ENCODE results near the gene NOP14.
"Not testable (repeated sequence)": the region's sequence is repeated elsewhere in the genome, so short reads cannot be mapped to it uniquely, and the experiment has no call there.

The NOP14 gene

GRCh38 chr4:2942037-2942531 lies 21.1 kb downstream of the NOP14 start:
- no peak for DNase-seq

- DNase-seq = no peak
Observed at GRCh38 chr4:2941138-2942036, 21.8 kb downstream of the NOP14 start.

GRCh38 chr4:2940267-2941137 lies 22.7 kb downstream of the NOP14 start:
- DNase-seq = no peak

- DNase-seq = no peak
Observed at GRCh38 chr4:2939383-2940243, 23.6 kb downstream of the NOP14 start.

GRCh38 chr4:2938906-2939305 lies 24.3 kb downstream of the NOP14 start:
- no peak for DNase-seq

GRCh38 chr4:2938411-2938810 lies 24.8 kb downstream of the NOP14 start:
- not testable (repeated sequence) for DNase-seq

- no peak for DNase-seq
Observed at GRCh38 chr4:2937986-2938385, 25.2 kb downstream of the NOP14 start.

GRCh38 chr4:2937146-2937857 lies 25.9 kb downstream of the NOP14 start:
- DNase-seq = no peak

GRCh38 chr4:2936773-2937145 lies 26.4 kb downstream of the NOP14 start:
- no peak for DNase-seq

GRCh38 chr4:2935762-2936743 lies 27.2 kb downstream of the NOP14 start:
- DNase-seq = peak; percentile 50

GRCh38 chr4:2934813-2935761 lies 28.1 kb downstream of the NOP14 start:
- DNase-seq = peak; percentile 93

- peak; percentile 45 for DNase-seq
Observed at GRCh38 chr4:2934077-2934812, 29.0 kb downstream of the NOP14 start.

GRCh38 chr4:2933566-2934076 lies 29.6 kb downstream of the NOP14 start:
- no peak for DNase-seq

GRCh38 chr4:2932951-2933565 lies 30.1 kb downstream of the NOP14 start:
- no peak for DNase-seq

GRCh38 chr4:2932321-2932950 lies 30.8 kb downstream of the NOP14 start:
- no peak for DNase-seq

GRCh38 chr4:2931512-2932301 lies 31.5 kb downstream of the NOP14 start:
- peak; percentile 65 for DNase-seq

Data from central memory CD4-positive, alpha-beta T cell (primary cell).